ENCODE measurements around the gene POLR3H.

The POLR3H gene

DNA sequence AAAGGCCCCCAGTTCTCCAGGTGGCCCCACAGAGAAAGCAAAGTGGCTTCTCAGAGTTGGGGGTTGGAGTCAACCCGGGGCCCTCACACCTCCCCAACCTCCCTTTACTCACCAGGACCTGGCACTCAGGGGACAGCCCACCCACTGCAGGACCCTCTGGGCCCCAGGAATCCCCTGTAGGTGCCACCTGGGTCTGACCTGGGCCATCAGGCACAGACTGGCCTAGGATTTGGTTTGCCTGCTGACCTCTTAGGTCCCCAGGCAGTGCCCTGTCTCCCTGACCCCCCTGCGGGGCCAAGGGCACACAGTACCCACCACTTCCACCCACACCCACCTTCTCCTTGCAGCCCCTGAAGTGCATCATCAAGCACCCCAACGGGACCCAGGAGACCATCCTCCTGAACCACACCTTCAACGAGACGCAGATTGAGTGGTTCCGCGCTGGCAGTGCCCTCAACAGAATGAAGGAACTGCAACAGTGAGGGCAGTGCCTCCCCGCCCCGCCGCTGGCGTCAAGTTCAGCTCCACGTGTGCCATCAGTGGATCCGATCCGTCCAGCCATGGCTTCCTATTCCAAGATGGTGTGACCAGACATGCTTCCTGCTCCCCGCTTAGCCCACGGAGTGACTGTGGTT is 16.0 kb downstream of the POLR3H start:
- in situ Hi-C loops (cut with HindIII; ENCODE audit: low sequenced_read_pairs), result no loop called here
- TF ChIP-seq, protein P1, sequence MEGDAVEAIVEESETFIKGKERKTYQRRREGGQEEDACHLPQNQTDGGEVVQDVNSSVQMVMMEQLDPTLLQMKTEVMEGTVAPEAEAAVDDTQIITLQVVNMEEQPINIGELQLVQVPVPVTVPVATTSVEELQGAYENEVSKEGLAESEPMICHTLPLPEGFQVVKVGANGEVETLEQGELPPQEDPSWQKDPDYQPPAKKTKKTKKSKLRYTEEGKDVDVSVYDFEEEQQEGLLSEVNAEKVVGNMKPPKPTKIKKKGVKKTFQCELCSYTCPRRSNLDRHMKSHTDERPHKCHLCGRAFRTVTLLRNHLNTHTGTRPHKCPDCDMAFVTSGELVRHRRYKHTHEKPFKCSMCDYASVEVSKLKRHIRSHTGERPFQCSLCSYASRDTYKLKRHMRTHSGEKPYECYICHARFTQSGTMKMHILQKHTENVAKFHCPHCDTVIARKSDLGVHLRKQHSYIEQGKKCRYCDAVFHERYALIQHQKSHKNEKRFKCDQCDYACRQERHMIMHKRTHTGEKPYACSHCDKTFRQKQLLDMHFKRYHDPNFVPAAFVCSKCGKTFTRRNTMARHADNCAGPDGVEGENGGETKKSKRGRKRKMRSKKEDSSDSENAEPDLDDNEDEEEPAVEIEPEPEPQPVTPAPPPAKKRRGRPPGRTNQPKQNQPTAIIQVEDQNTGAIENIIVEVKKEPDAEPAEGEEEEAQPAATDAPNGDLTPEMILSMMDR (IDR thresholded peaks at IDR 0.05; ENCODE audit: low read depth, low read length, missing control alignments), result no peak
- DNase-seq (ENCODE audit: low read depth), result no peak
- H3K4me3 ChIP-seq (ENCODE audit: low read depth, low read length), result no peak overlapping the region

DNA sequence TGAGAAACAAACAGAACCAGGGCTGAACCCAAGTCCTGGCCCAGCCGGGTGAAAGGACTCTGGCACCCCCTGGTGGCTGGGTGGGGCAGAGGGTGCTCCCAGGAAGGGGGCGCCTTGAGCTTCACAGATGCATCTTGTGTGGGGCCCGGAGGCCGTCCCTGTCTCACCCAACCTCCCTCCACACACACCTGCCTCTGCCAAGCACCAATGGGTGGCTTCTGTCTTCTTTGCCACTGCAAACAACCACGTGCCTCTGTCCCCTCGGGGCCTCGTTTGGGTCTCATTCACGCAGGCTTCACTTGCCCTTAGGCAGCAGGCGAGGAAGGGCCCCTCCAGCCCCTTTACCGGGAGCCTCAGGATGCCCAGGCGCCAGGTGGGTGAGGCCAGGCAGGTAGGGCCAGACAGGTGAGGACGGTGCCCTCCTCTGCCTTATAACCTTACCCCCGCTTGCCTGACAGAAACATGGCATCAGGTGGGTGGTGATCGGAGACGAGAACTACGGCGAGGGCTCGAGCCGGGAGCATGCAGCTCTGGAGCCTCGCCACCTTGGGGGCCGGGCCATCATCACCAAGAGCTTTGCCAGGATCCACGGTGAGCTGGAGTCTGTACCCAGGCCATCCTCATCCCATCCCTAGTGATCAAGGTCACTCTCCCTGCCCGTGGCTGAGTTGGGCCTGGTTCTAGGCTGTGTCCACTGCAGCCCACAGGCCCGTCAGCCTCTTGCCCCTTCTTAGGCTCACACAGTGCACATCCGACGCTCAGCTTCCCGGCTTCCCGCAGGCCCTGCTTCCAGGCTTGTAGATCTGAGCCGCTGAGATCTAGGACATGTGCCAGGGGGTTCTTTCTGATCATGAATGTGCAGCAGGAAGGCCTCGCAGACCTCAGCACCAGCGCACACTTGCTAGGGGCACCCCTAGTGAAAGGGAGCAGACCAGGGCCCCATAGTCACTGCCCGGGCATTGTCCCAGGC is 17.2 kb downstream of the POLR3H start:
- TF ChIP-seq, protein P1 (IDR thresholded peaks at IDR 0.05; ENCODE audit: low read depth, low read length, missing control alignments), result peak; percentile 87
- no peak for DNase-seq (ENCODE audit: low read depth)
- in situ Hi-C loops (cut with HindIII; ENCODE audit: low sequenced_read_pairs), result no loop called here

DNA sequence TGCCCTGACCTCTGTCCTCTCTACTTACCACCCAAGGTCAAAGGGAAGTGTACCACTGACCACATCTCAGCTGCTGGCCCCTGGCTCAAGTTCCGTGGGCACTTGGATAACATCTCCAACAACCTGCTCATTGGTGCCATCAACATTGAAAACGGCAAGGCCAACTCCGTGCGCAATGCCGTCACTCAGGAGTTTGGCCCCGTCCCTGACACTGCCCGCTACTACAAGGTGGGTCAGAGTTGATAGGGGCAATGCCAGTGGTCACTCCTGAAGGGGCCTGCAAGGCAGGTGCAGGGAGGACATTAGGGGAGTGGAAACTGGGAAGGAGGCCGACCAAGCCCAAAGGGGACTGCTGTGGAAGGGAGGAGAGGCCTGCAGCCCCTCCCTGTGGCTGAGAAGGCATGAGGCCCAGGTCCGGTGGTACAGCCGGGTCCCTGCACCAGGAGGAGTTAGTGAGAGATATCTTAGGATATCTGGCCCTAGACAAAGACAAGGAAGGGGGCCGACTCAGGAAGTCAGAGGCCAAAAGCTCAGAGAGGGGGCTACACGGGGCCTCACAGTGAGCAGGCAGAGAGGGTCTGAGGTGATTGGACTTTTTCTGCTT is 17.9 kb downstream of the POLR3H start:
- TF ChIP-seq, protein P1 (IDR thresholded peaks at IDR 0.05; ENCODE audit: low read depth, low read length, missing control alignments), result no peak
- in situ Hi-C loops (cut with HindIII; ENCODE audit: low sequenced_read_pairs), result no loop called here
- no peak overlapping the region for H3K4me3 ChIP-seq (ENCODE audit: low read depth, low read length)
- DNase-seq (ENCODE audit: low read depth), result no peak

More for the DNA sequence above, 17.2 kb downstream of the POLR3H start:
- H3K4me3 ChIP-seq (ENCODE audit: low read depth, low read length), result no peak overlapping the region

DNA sequence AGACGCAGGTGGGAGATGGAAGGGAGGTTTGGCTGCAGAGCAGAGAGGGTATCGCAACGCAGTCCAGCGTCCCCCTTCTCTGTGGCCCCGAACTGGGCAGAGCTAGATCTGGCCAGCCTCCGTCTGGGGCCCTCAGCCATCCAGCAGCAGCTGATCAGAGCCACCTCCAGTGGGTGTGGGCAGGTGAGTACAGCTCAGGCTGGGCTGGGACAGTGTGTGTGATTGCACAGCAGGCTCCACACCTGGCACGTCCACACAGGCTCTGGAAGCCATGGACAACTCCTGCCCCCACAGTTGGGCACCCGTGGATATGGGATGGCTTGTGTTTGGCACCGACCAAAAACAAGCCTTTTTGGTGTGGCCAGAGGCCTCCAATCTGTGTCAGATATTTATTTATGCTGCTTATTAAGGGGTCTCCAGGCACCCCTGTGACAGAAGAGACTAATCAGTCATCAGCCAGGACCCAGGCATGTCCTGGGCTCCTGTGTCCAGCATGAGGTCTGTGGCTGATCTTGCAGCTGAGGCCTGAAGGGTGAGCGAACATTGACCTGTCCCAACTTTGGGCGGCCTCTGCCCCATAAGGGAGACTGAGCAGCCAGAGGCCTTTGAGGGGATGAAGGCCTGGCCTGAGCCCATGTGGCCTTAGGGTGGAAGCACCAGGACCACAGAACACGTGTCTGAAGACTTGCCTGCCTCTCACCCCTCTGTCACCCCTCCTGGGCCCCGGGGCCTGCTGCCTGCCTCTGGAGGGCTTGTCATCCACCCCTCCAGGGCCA is 18.6 kb downstream of the POLR3H start:
- H3K4me3 ChIP-seq (ENCODE audit: low read depth, low read length), result no peak overlapping the region
- in situ Hi-C loops (cut with HindIII; ENCODE audit: low sequenced_read_pairs), result no loop called here
- TF ChIP-seq, protein P1 (IDR thresholded peaks at IDR 0.05; ENCODE audit: low read depth, low read length, missing control alignments), result no peak
- DNase-seq (ENCODE audit: low read depth), result no peak

DNA sequence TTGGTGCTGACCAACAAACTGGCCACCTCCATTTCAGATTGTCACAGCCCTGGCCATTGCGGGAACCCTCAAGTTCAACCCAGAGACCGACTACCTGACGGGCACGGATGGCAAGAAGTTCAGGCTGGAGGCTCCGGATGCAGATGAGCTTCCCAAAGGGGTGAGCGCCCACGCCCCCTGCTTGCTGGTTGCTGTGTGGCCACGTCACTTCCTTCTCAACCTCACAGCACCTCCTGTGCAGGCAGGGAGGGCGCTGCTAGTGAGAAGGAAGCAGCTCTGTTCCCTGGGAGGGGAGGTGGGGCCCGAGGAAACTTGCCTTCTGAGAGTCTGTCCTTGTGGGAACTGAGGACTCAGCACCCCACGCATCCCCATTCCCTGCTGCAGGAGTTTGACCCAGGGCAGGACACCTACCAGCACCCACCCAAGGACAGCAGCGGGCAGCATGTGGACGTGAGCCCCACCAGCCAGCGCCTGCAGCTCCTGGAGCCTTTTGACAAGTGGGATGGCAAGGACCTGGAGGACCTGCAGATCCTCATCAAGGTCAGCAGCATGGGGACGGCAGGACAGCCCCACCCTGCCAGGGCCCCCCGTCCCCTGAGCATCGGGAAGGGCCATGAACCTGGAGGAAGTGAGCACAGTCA is 19.3 kb downstream of the POLR3H start:
- TF ChIP-seq, protein P1 (IDR thresholded peaks at IDR 0.05; ENCODE audit: low read depth, low read length, missing control alignments), result no peak
- no peak overlapping the region for H3K4me3 ChIP-seq (ENCODE audit: low read depth, low read length)
- no peak for DNase-seq (ENCODE audit: low read depth)
- in situ Hi-C loops (cut with HindIII; ENCODE audit: low sequenced_read_pairs), result no loop called here
